Effector memory CD8-positive, alpha-beta T cell (primary cell): ENCODE measurements around the gene FXYD6.
"Not testable (repeated sequence)": the region's sequence is repeated elsewhere in the genome, so short reads cannot be mapped to it uniquely, and the experiment has no call there.

Experiments used
- ATAC-seq: fragments of 150-1000 bp; cut with Tn5 transposase; replicated peaks from 2 replicates; pipeline ENCODE4 v1.10.0; 2021; ENCODE audit warnings: mild to moderate bottlenecking, moderate library complexity
- DNase-seq, 3 experiments: peaks; one replicate each; pipeline ENCODE4 v3.0.0; 2021
- H3K27ac Mint-ChIP-seq, 2 donors: one replicate each; pipeline ENCODE4 v1.8.0; 2022; ENCODE audit warnings: mild to moderate bottlenecking in 2 of 2, mixed read lengths in 2 of 2, moderate library complexity in 2 of 2
- H3K27me3 Mint-ChIP-seq, 2 donors: one replicate each; pipeline ENCODE4 v1.8.0; 2022; ENCODE audit warnings: mixed read lengths in 2 of 2
- H3K36me3 Mint-ChIP-seq: one replicate; pipeline ENCODE4 v1.8.0; 2022; ENCODE audit warnings: mild to moderate bottlenecking, moderate library complexity, mixed read lengths; ENCODE audit not compliant: insufficient read depth
- H3K4me1 Mint-ChIP-seq, 2 donors: one replicate each; pipeline ENCODE4 v1.8.0; 2022; ENCODE audit warnings: low read depth in 2 of 2, mixed read lengths in 2 of 2
- H3K4me3 Mint-ChIP-seq, 2 donors: one replicate each; pipeline ENCODE4 v1.8.0; 2022; ENCODE audit warnings: mild to moderate bottlenecking in 2 of 2, mixed read lengths in 2 of 2, moderate library complexity in 2 of 2
- H3K9me3 Mint-ChIP-seq, 2 donors: one replicate each; pipeline ENCODE4 v1.8.0; 2022; ENCODE audit warnings: mixed read lengths in 2 of 2

The FXYD6 gene

GRCh38 chr11:117866526-117866925 lies 9.9 kb downstream of the FXYD6 start:
- Mint-ChIP-seq H3K9me3 (no peaks in the 10 kb centered on the region), H3K36me3 (peaks cover 2% of the 10 kb centered on the region), H3K4me3 (no peak overlapping the region), H3K4me1 (peaks cover 0 to 4% of the 10 kb centered on the region in 2 donors), H3K27ac (no peak overlapping the region), H3K27me3 (peaks cover 18 to 40% of the 10 kb centered on the region in 2 donors)
- no peak for DNase-seq
- no peak for ATAC-seq

GRCh38 chr11:117865546-117865945 lies 10.9 kb downstream of the FXYD6 start:
- H3K4me1 Mint-ChIP-seq, H3K4me3 Mint-ChIP-seq, ATAC-seq, H3K36me3 Mint-ChIP-seq, DNase-seq, H3K9me3 Mint-ChIP-seq, H3K27ac Mint-ChIP-seq: not testable (repeated sequence)
- peaks cover 18 to 49% of the 10 kb centered on the region in 2 donors for H3K27me3 Mint-ChIP-seq

GRCh38 chr11:117863383-117863782 lies 13.1 kb downstream of the FXYD6 start:
- no peak overlapping the region for H3K4me3 Mint-ChIP-seq
- peaks cover 2% of the 10 kb centered on the region for H3K36me3 Mint-ChIP-seq
- no peak for ATAC-seq
- DNase-seq, result no peak
- peaks cover 18 to 46% of the 10 kb centered on the region in 2 donors for H3K27me3 Mint-ChIP-seq
- H3K9me3 Mint-ChIP-seq, result no peaks in the 10 kb centered on the region
- H3K27ac Mint-ChIP-seq, result no peak overlapping the region
- H3K4me1 Mint-ChIP-seq, result peaks cover 0 to 7% of the 10 kb centered on the region in 2 donors

GRCh38 chr11:117862753-117863152 lies 13.7 kb downstream of the FXYD6 start:
- DNase-seq (no peak), ATAC-seq (no peak)
- no peak overlapping the region for H3K4me3 Mint-ChIP-seq
- H3K36me3 Mint-ChIP-seq, result peaks cover 2% of the 10 kb centered on the region
- no peaks in the 10 kb centered on the region for H3K9me3 Mint-ChIP-seq
- H3K4me1 Mint-ChIP-seq, result peaks cover 0 to 7% of the 10 kb centered on the region in 2 donors
- H3K27ac Mint-ChIP-seq, result no peak overlapping the region
- H3K27me3 Mint-ChIP-seq, result peaks cover 16 to 40% of the 10 kb centered on the region in 2 donors

- DNase-seq, result no peak
- no peak for ATAC-seq
- Mint-ChIP-seq H3K27me3 (peaks cover 12 to 37% of the 10 kb centered on the region in 2 donors), H3K36me3 (peaks cover 2% of the 10 kb centered on the region), H3K4me1 (peaks cover 0 to 7% of the 10 kb centered on the region in 2 donors), H3K9me3 (no peaks in the 10 kb centered on the region), H3K4me3 (no peak overlapping the region), H3K27ac (peak overlapping the region in 1 of 2 donors; percentile 2)
Measured at GRCh38 chr11:117862019-117862725, 14.3 kb downstream of the FXYD6 start.

GRCh38 chr11:117861151-117862018 lies 15.1 kb downstream of the FXYD6 start:
- H3K9me3 Mint-ChIP-seq, result no peaks in the 10 kb centered on the region
- no peak for DNase-seq

GRCh38 chr11:117860139-117860538 lies 16.3 kb downstream of the FXYD6 start:
- DNase-seq (no peak), ATAC-seq (no peak)
- H3K27ac Mint-ChIP-seq, result no peak overlapping the region
- H3K36me3 Mint-ChIP-seq, result peaks cover 2% of the 10 kb centered on the region
- peaks cover 0 to 7% of the 10 kb centered on the region in 2 donors for H3K4me1 Mint-ChIP-seq
- no peak overlapping the region for H3K4me3 Mint-ChIP-seq
- no peaks in the 10 kb centered on the region for H3K9me3 Mint-ChIP-seq
- peaks cover 15 to 40% of the 10 kb centered on the region in 2 donors for H3K27me3 Mint-ChIP-seq

More at GRCh38 chr11:117861151-117862018, 15.1 kb downstream of the FXYD6 start:
- Mint-ChIP-seq H3K36me3 (peaks cover 2% of the 10 kb centered on the region), H3K27ac (peak overlapping the region in 1 of 2 donors; percentile 2), H3K4me3 (no peak overlapping the region), H3K4me1 (peaks cover 0 to 7% of the 10 kb centered on the region in 2 donors), H3K27me3 (peaks cover 15 to 37% of the 10 kb centered on the region in 2 donors)
- ATAC-seq, result no peak

GRCh38 chr11:117859488-117860112 lies 16.9 kb downstream of the FXYD6 start:
- no peaks in the 10 kb centered on the region for H3K9me3 Mint-ChIP-seq
- DNase-seq (no peak), ATAC-seq (no peak)
- no peak overlapping the region for H3K27ac Mint-ChIP-seq
- H3K27me3 Mint-ChIP-seq, result peaks cover 17 to 45% of the 10 kb centered on the region in 2 donors
- peaks cover 2% of the 10 kb centered on the region for H3K36me3 Mint-ChIP-seq
- no peak overlapping the region for H3K4me3 Mint-ChIP-seq
- H3K4me1 Mint-ChIP-seq, result peaks cover 0 to 7% of the 10 kb centered on the region in 2 donors

- Mint-ChIP-seq H3K36me3 (peaks cover 2% of the 10 kb centered on the region), H3K27me3 (peaks cover 22 to 51% of the 10 kb centered on the region in 2 donors), H3K9me3 (no peaks in the 10 kb centered on the region), H3K4me1 (peaks cover 0 to 7% of the 10 kb centered on the region in 2 donors), H3K27ac (no peak overlapping the region), H3K4me3 (no peak overlapping the region)
- DNase-seq (no peak), ATAC-seq (no peak)
Measured at GRCh38 chr11:117859061-117859460, 17.4 kb downstream of the FXYD6 start.

- ATAC-seq (no peak), DNase-seq (no peak)
- Mint-ChIP-seq H3K27ac (no peak overlapping the region), H3K27me3 (peaks cover 23 to 59% of the 10 kb centered on the region in 2 donors), H3K9me3 (no peaks in the 10 kb centered on the region), H3K4me3 (no peak overlapping the region), H3K4me1 (peaks cover 0 to 7% of the 10 kb centered on the region in 2 donors), H3K36me3 (peaks cover 2% of the 10 kb centered on the region)
Measured at GRCh38 chr11:117857734-117858414, 18.6 kb downstream of the FXYD6 start.

GRCh38 chr11:117855912-117856651 lies 20.4 kb downstream of the FXYD6 start:
- H3K27me3 Mint-ChIP-seq, result peaks cover 29 to 48% of the 10 kb centered on the region in 2 donors
- DNase-seq (no peak), ATAC-seq (no peak)
- H3K36me3 Mint-ChIP-seq, result no peaks in the 10 kb centered on the region
- no peak overlapping the region for H3K27ac Mint-ChIP-seq
- H3K9me3 Mint-ChIP-seq, result no peaks in the 10 kb centered on the region
- H3K4me1 Mint-ChIP-seq, result no peaks in the 10 kb centered on the region
- no peak overlapping the region for H3K4me3 Mint-ChIP-seq

GRCh38 chr11:117855186-117855845 lies 21.1 kb downstream of the FXYD6 start:
- no peak overlapping the region for H3K27ac Mint-ChIP-seq
- DNase-seq, result no peak
- no peak for ATAC-seq
- no peaks in the 10 kb centered on the region for H3K36me3 Mint-ChIP-seq
- H3K4me1 Mint-ChIP-seq, result peaks cover 1 to 3% of the 10 kb centered on the region in 2 donors
- H3K27me3 Mint-ChIP-seq, result peaks cover 29 to 43% of the 10 kb centered on the region in 2 donors
- no peaks in the 10 kb centered on the region for H3K9me3 Mint-ChIP-seq
- H3K4me3 Mint-ChIP-seq, result no peak overlapping the region
